Left renal cortex interstitium (tissue), 4 donors: ENCODE data around the gene MYO15B. TPM values are rescaled to one million over a fixed set of nuclear protein-coding genes. Genes with fewer than 3 reads are reported as not detected.
"Not testable (repeated sequence)": the region's sequence is repeated elsewhere in the genome, so short reads cannot be mapped to it uniquely, and the experiment has no call there.

Source experiments
- DNase-seq, 4 donors: peaks; one replicate each; pipeline ENCODE4 v3.0.0-alpha.2; 2013; ENCODE audit warnings: low read depth in 4 of 4, low spot score in 2 of 4, missing footprints in 1 of 4
- polyA plus RNA-seq, 4 donors: library from polyadenylated mRNA; unstranded; fragments of 120-200 nt; gene quantifications; one replicate each; pipeline ENCODE4 v1.2.1, GENCODE V29; 2013; ENCODE audit not compliant: insufficient read length in 4 of 4

The MYO15B gene
- polyA plus RNA-seq, 4 donors: 91.3 to 262 (median 168) TPM

DNA sequence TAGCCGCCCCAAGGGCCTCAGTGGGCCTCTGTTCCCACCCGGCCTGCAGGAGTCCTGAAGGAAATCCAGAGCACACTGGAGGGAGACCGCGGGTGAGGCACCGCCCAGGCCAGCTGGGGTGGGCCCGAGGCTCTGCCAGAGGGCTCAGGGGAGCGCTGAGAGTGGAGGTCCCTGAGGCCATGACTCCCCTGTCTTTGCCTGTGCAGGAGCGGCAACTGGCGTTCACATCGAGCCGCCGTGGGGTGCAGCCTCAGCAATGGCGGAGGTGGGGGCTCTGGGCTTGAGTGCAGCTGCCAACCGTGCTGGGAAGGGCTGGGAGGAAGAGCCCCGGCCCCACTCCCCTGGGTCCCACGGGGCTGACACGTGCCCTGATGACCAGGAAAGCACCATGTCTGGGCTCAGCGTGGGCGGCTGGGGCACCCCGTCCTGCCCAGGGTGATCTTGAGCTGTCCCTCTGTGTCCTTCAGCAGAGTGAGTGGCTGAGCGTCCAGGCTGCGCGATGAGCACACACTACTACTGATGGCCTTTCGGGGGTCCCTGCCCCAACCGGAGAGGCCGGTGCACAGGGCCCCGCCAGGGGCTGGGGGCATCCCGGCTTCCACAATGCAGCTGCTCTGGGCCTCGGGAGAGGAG is 13.1 kb upstream of the MYO15B start:
- no peak for DNase-seq

DNA sequence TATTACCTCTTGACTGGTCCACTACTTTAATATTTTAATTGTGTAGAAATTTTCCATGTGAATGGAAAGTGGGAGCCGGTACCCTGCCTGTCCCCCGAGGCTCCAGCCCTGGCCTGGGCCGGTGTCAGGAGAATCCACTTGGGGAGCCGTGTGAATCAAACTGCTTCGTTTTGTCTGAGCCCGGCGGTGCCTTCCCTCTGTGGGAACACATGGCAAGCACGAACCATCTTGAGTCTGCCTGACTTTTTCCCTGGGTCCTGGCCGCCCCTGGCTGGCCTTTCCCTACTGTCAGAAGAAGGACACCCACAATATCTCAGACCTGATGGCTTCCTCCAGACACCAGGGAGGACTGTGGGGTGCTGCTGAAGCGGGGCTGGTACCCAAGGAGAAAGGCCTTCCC is 12.4 kb upstream of the MYO15B start:
- no peak for DNase-seq

DNA sequence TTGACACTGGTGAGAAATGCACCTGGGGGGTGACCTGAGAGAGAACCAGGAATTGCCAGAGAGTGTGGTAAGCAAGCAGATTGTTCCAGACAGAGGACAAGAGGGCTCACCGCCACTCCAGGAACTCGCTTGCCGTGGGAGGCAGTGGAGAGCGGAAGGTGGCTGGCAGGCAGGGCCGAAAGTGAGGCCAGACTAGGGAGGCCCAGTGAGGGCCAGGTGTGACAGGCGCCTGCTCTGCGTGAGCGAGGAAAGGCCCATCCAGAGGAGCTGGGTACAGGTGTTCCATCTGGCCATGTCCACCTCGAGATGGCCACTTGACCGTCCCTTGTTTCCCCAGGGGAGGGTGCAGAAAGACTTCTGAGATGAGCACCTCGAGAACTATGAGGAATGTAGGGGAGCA is 11.9 kb upstream of the MYO15B start:
- no peak for DNase-seq

DNA sequence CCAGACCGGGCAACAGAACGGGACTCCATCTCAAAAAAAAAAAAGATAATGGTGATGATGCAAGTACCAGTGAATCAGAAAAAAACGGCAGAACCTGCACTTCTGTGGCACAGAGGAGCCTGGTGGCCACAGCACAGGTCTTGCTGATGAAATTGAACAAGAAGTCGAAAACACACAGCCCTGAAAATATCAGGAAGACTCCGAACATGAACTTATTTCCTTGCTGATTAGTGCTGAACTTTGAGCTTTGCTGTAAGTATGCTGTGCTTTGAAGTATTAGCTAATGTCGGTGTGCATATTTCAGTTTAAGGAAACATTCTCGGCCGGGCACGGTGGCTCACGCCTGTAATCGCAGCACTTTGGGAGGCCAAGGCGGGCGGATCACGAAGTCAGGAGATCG is 10.9 kb upstream of the MYO15B start:
- DNase-seq: no peak

DNA sequence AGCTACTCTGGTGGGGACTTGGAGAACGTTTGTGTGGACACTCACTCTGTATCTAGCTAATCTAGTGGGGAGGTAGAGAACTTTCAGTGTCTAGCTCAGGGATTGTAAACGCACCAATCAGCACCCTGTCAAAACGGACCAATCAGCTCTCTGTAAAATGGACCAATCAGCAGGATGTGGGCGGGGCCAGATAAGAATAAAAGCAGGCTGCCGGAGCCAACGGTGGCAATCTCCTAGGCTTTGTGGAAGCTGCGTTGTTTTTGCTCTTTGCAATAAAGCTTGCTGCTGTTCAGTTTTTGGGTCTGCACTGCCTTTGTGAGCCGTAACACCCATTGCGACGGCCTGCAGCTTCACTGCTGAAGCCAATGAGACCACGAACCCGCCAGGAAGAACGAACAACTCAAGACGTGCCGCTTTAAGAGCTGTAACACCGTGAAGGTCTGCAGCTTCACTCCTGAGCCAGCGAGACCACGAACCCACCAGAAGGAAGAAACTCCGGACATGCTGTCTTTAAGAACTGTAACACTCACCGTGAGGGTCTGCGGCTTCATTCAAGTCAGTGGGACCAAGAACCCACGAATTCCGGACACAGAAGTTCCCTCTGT is 6.4 kb upstream of the MYO15B start:
- DNase-seq: not testable (repeated sequence)

DNA sequence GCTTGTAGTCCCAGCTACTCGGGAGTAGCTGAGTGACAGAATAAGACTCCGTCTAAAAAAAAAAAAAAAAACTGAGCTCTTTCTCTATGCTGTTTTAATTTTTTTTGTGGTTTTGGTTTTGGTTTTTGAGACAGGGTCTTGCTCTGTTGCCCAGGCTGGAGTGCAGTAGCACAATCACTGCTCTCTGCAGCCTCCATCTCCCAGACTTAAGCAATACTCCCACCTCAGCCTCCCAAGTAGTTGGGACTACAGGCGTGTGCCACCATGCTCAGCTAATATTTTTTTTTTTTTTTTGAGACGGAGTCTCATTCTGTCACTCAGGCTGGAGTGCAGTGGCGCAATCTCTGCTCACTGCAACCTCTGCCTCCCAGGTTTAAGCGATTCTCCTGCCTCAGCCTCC is 4.4 kb upstream of the MYO15B start:
- DNase-seq: not testable (repeated sequence)

DNA sequence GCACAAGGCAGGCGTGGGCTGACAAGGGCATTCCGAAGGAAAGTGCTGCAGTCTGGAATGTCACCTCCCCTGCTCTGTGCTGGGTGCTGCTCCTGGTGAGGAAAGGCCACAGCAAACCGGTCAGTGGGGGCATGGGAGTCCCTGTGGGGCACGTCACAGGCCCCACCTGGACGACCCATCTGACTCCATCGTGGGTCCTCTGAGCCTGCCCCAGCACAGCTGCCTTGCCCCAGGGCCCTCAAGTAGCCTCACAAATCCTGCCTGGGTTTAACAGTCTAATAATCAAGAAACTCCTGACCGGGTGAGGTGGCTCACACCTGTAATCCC is 2.8 kb upstream of the MYO15B start:
- no peak for DNase-seq

DNA sequence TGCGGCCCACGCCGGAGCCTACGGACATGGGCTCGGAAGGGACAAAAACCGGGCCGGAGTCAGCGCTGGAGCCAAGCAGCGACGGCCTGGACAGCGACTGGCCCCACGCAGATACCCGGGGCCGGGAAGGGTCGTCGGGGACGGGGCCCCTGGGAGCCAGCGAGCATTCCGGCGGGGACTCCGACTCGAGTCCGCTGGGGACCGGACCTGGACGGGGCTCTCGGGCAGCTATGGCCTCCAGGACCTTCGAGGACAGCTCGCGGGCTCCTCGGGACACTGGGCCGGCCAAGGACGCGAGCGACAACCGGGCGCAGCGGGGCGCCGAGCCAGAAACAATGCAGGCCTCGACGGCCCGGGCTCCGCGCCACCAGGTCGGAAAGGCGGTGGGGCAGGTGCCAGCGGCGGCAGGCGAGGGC is 1.0 kb downstream of the MYO15B start:
- peak in 2 of 4 donors; percentile 31 to 36 for DNase-seq

DNA sequence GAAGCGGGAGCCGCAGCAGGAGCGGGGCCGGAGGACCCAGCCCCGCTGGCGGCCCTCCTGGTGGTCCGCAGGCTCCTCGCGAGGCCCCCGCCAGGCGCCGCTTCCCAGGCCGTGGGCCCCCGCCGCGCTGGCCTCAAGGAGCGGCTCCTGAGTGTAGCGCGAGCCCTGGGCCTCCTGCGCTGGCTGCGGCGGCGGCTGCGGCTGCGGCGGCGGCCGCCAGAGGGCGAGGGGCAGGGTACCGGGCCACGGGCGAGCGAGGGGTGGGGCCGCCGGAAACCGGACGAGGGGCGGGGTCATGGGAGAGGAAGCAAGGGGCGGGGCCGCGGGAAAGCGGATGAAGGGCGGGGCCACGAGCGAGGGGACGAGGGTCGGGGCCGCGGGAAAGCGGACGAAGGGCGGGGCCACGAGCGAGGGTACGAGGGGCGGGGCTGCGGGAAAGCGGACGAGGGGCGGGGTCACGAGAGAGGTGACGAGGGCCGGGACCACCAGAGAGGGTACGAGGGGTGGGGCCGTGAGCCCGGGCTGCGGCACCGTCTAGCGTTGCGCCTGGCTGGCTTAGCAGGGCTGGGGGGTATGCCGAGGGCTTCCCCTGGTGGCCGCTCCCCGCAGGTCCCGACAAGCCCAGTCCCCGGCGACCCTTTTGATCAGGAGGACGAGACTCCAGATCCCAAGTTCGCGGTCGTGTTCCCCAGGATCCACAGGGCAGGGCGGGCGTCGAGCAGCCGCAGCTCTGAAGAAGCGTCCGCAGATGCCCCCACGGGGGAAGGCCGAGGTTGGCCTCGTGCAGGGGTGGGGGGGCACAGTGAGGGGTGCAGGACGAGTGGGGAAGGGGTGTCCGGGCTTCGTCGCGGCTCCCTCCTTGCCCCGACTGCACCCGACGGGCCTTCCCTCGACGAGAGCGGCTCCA is 1.7 kb downstream of the MYO15B start:
- DNase-seq: peak; percentile 36 to 84 (median 80)

DNA sequence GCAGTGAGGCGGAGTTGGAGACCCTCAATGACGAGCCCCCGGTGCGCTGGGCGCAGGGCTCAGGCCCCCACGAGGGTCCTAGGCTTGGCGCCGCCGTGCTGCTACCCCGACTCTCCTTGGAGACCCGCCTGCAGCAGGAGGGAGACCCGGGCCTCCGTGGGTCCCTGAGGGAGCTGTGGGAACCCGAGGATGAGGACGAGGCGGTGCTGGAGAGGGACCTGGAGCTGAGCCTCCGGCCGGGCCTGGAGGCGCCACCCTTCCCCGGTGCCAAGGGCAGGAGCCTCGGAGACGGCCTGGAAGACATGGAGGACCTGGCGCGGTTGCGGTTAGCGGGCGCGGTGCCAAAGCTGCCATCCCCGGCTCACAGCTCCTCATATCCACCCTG is 2.3 kb downstream of the MYO15B start:
- DNase-seq: no peak

DNA sequence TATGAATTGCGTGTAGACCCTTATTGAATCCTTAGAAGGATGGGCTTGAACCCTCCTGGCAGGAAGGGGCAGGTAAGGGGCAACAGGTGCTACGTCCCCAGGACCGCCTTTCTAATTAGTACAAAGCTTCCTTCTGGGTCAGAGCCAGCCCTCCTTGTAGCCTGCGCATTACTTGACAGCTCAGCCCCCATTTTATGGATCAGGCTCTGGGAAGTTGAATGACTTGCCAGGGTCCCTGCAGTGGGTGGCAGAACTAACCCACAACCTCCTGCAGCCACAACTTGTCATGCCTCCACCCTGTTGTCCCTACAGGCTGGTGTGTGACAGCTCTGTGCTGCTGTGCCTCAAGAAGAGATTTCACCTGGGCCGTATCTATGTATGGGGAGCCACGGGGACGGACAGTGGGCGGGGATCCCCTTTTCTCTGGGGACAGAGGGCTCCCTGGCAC is 2.7 kb downstream of the MYO15B start:
- no peak for DNase-seq

DNA sequence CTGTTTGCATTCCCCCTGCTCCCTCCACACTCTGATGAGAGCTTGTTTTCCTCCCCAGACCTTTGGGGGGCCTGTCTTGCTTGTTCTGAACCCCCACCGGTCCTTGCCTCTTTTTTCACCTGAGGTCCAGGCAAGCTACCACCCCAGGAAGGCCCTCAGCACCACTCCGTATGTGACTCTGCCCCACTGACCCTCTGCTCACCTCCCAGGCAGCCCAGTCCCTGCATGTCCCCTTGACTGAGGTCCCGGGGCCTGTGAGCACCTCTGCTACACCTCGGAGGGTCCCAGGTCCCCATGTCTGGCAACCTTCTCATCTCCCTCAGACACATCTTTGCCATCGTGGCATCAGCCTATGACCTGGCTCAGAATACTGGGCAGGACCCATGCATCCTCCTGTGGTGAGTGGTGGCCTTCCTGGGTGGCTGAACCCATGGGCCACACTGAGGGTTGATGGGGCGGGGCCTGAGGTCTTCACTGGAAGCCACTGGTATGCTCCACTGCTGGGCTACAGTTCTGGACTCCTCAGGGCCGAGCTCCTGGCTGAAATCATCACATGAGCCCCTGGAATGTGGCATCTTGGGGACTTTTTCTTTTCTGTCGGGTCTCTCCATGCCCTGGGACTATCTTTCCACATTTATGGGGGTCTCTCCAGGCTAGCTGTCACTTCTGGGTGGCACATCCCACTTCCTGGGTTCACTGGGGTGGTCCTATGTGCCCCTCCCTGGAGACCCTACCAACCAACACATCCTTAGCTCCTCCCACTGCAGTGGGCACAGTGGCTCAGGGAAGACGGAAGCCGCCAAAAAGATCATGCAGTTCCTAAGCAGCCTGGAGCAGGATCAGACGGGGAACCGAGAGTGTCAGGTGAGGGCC is 3.5 kb downstream of the MYO15B start:
- DNase-seq: no peak

DNA sequence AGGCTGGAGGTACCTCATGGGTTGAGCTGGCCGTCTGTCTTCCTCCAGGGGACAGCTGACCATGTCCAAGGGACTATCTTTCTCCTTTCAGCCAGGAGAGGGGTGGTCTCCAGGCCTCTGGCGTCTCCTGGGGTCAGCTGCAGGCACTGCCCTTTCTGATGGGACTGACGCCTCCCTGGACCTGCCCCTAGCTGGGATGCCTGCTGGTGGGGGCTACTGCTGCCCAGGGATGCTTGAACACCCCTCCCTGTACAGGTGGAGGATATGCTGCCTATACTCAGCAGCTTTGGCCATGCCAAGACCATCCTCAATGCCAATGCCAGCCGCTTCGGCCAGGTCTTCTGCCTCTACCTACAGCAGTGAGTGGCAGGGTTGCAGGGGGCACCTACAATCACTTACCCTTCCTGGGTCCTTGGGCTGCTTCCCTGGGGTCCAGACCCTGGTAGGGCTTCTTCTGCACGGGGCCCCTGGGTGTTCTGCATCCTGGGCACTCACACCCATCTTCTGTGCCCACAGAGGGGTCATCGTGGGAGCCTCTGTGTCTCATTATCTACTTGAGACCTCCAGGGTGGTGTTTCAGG is 4.2 kb downstream of the MYO15B start:
- DNase-seq: no peak

DNA sequence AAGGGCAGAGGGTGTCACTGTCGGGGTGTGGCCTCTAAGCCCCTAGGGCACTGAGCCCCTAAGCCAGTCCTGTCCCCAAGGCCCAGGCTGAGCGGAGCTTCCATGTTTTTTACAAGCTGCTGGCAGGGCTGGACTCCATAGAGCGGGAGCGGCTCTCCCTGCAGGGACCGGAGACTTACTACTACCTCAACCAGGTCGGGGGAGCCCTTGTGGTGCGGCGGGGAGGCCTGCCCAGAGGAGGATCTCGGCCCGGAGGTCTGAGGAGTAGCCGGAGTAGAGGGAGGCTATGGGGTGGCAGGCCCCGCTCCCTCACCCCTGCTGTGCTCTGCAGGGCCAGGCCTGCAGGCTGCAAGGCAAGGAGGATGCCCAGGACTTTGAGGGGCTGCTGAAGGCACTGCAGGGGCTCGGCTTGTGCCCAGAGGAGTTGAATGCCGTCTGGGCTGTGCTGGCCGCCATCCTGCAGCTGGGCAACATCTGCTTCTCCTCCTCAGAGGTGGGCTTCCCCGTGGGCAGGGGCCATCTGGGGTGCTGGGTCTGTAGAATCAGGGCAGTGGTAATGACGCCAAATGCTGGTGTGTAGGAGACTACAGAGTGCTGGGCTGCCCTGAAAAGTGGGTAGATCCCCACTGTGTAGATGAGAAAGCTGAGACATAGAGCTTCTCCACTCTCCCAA is 4.9 kb downstream of the MYO15B start:
- DNase-seq: no peak

DNA sequence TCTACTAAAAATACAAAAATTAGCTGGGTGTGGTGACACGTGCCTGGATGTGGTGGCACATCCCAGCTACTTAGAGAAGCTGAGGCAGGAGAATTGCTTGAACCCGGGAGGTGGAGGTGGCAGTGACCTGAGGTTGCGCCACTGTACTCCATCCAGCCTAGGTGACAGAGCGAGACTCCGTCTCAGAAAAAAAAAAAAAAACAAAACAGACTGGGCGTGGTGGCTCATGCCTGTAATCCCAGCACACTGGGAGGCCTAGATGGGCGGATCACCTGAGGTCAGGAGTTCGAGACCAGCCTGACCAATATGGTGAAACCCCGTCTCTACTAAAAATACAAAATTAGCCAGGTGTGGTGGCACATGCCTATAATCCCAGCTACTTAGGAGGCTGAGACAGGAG is 5.8 kb downstream of the MYO15B start:
- DNase-seq: not testable (repeated sequence)

DNA sequence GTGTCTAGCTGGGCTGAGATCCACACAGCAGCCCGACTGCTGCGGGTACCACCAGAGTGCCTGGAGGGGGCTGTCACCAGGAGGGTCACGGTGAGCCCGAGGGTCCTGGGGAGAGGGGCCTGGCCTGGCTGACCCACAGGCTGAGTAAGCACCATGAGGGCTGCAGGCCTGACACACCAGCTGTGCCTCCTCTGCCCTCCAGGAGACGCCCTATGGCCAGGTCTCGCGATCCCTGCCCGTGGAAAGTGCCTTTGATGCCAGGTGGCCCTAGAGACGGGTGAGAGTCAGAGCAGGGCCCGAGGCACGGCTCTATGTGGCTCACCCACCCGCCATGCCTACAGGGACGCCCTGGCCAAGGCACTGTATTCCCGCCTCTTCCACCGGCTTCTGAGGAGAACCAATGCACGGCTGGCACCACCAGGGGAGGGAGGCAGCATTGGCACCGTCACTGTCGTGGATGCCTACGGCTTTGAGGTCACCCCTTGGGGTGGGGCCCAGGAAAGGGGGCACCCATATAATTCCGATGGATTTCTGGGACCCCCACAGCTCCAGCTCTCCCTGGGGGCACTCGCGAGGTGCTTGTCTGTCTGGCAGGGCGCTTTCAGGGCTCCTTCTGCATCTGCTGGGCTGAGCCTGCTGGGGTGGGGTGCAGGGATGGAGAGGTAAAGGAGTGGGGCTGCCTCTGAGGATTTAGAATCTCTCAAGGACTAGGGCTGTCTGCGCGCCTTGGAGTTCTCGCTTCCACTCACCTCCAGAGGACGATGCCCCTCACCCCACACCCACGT is 7.1 kb downstream of the MYO15B start:
- DNase-seq: no peak

DNA sequence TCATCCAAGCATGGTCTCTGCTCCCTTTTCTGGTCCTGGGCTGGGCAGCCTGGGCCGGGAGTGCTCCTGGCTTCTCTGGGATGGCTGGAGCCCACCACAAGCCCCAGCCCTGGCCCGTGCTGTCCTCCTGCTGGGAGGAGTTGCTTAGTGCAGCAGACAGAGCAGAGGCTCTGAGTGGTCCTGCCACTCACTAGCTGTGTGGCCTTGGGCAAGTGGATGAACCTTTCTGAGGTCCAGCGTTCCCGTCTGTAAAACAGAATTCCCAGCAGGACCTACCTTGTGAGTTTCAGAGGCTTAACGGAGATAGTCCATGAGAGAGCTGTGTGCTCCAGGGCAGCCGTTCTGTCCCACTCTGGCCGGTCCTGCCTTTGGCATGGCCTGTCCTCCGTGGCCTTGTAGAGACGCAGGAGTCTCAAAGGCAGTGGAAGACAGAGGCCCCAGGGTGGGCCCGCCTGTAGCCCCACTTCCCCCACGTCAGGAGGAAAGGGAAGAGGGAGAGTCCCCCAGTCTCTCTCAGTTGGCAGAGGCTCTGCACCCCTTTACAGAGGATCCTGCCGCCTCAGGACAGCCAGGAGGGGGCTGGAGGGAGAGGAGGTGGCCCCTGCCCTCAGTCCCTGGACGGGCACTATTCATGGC is 7.8 kb downstream of the MYO15B start:
- no peak for DNase-seq

DNA sequence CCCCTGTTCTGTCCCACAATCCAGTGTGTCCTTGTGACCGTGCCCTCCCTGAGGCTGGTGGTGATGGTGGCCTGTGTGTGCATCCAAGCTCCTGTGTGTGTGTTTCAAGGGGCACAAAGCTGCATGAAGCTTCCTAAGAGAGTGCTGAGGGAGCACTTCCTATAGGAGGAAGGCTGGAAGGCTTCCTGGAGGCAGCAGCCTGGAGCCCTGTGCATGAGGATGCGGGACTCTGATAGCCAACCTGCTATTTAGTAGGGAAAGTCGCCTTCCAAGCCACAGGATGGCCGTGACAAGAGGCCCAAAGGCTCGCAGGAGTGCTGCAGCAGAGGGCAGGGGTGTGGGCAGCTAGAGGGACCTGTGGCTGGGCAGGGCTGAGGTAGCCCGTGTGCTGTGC is 8.3 kb downstream of the MYO15B start:
- no peak for DNase-seq
